ENCODE results near the gene CD8A. TPM values are rescaled to one million over a fixed set of nuclear protein-coding genes. Genes with fewer than 3 reads are reported as not detected.

The CD8A gene
- total RNA-seq, 1 donor from 2014 or later: 0.34 TPM

GRCh38 chr2:86779971-86780370 is 10.7 kb downstream of the CD8A start:
- Histone ChIP-seq H3K27me3 (no peaks in the 10 kb centered on the region), H3F3A (ENCODE audit: low read depth) (no peaks in the 10 kb centered on the region), H3K27ac (no peak overlapping the region), H3K79me2 (ENCODE audit: low read depth) (no peaks in the 10 kb centered on the region), H3K36me3 (no peaks in the 10 kb centered on the region), H3K4me3 (no peak overlapping the region), H2AFZ (replicated peaks) (no peak overlapping the region), H3K9ac (no peak overlapping the region), H3K9me3 (ENCODE audit: low read depth) (no peaks in the 10 kb centered on the region), H3K4me2 (no peak overlapping the region), H3K4me1 (peaks cover 11% of the 10 kb centered on the region), H4K20me1 (ENCODE audit: low read depth) (peaks cover 17% of the 10 kb centered on the region)
- Mint-ChIP-seq H3K4me1 (peaks cover 9% of the 10 kb centered on the region), H3K9me3 (no peaks in the 10 kb centered on the region), H3K36me3 (no peaks in the 10 kb centered on the region), H3K27ac (no peak overlapping the region), H3K27me3 (ENCODE audit: insufficient read depth, low read depth) (peaks cover 4% of the 10 kb centered on the region), H3K4me3 (no peak overlapping the region)
- DNase-seq (ENCODE audit: low spot score): no peak
- TF ChIP-seq CTCF (IDR thresholded peaks at IDR 0.05) (no peak), EZH2phosphoT487 (IDR thresholded peaks at IDR 0.05) (no peak)

- no peaks in the 10 kb centered on the region for H3K9me3 ChIP-seq (ENCODE audit: low read depth)
- DNase-seq (ENCODE audit: low spot score): no peak
- H3K36me3 Mint-ChIP-seq: peaks cover under 1% of the 10 kb centered on the region
- H2AFZ ChIP-seq (replicated peaks): no peak overlapping the region
- H3K27me3 Mint-ChIP-seq (ENCODE audit: insufficient read depth, low read depth): peaks cover 4% of the 10 kb centered on the region
- H3K27ac Mint-ChIP-seq: no peak overlapping the region
- no peak for TF ChIP-seq EZH2phosphoT487 (IDR thresholded peaks at IDR 0.05)
- TF ChIP-seq EZH2 (IDR thresholded peaks at IDR 0.05): no peak
- no peak for TF ChIP-seq CTCF (IDR thresholded peaks at IDR 0.05)
- H3K79me2 ChIP-seq (ENCODE audit: low read depth): no peaks in the 10 kb centered on the region
- H3F3A ChIP-seq (ENCODE audit: low read depth): no peaks in the 10 kb centered on the region
- peaks cover 21% of the 10 kb centered on the region for H3K4me1 ChIP-seq
- H3K4me1 Mint-ChIP-seq: peaks cover 16% of the 10 kb centered on the region
- H3K27me3 ChIP-seq: no peaks in the 10 kb centered on the region
- H3K27ac ChIP-seq: no peak overlapping the region
- no peak overlapping the region for H3K4me2 ChIP-seq
- H3K9ac ChIP-seq: no peak overlapping the region
- no peak overlapping the region for H3K4me3 Mint-ChIP-seq
- H3K36me3 ChIP-seq: no peaks in the 10 kb centered on the region
- peaks cover 27% of the 10 kb centered on the region for H4K20me1 ChIP-seq (ENCODE audit: low read depth)
- no peak overlapping the region for H3K4me3 ChIP-seq
- no peaks in the 10 kb centered on the region for H3K9me3 Mint-ChIP-seq
These were observed 11.8 kb downstream of the CD8A start for GRCh38 chr2:86778957-86779356.

GRCh38 chr2:86776532-86776931 is 14.2 kb downstream of the CD8A start:
- H3K4me3 ChIP-seq: no peak overlapping the region
- no peak overlapping the region for H3K4me2 ChIP-seq
- Mint-ChIP-seq H3K27ac (no peak overlapping the region), H3K9me3 (no peaks in the 10 kb centered on the region), H3K36me3 (peaks cover 6% of the 10 kb centered on the region), H3K4me1 (peaks cover 16% of the 10 kb centered on the region), H3K4me3 (no peak overlapping the region), H3K27me3 (ENCODE audit: insufficient read depth, low read depth) (peaks cover 4% of the 10 kb centered on the region)
- no peaks in the 10 kb centered on the region for H3K27me3 ChIP-seq
- H4K20me1 ChIP-seq (ENCODE audit: low read depth): peaks cover 38% of the 10 kb centered on the region
- TF ChIP-seq EZH2 (IDR thresholded peaks at IDR 0.05) (no peak), EZH2phosphoT487 (IDR thresholded peaks at IDR 0.05) (no peak), CTCF (IDR thresholded peaks at IDR 0.05) (no peak)
- peaks cover 9% of the 10 kb centered on the region for H3K36me3 ChIP-seq
- H3K9me3 ChIP-seq (ENCODE audit: low read depth): no peaks in the 10 kb centered on the region
- peaks cover 28% of the 10 kb centered on the region for H3K4me1 ChIP-seq
- no peak overlapping the region for H3K9ac ChIP-seq
- H3K79me2 ChIP-seq (ENCODE audit: low read depth): no peaks in the 10 kb centered on the region
- H2AFZ ChIP-seq (replicated peaks): no peak overlapping the region
- H3K27ac ChIP-seq: no peak overlapping the region
- no peaks in the 10 kb centered on the region for H3F3A ChIP-seq (ENCODE audit: low read depth)
- DNase-seq (ENCODE audit: low spot score): no peak
